ENCODE data around the gene BCAS3.
A peak's percentile ranks its signal among the peaks of the same experiment; 100 is the strongest.

BCAS3 gene

DNA sequence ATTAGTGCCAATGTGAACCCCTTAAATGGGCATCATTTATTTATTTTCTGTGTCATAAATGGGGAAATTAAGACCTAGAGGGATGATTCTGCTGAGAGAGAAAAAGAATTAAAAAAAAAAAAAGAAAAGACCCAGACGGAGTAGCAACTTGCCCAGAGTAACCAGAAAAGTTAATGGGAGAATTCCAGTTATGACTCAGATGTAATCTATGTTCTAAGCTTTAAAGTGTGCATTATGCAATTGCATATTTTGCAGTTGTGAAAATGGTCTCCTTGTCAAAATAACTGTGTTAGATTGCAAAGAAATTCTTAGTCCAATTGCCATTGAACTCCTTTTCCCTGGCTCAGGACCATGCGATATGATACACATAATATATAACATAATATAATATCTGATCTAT is 683.4 kb downstream of the BCAS3 start:
- H3K4me3 ChIP-seq (ENCODE audit: insufficient read depth in 1 of 2, low read depth in 1 of 2, low read length in 2 of 2): no peak overlapping the region
- no peak overlapping the region for H2BK5ac ChIP-seq (ENCODE audit: low read depth, low read length, poor library complexity, severe bottlenecking)
- H3K79me1 ChIP-seq (replicated peaks; ENCODE audit: low read length, poor library complexity, severe bottlenecking): no peaks in the 10 kb centered on the region
- H3K18ac ChIP-seq (ENCODE audit: low read depth in 1 of 2, low read length in 2 of 2): no peak overlapping the region
- 0% methylated on average over 1 of the region's 2 CpGs for WGBS
- no peak overlapping the region for H2BK15ac ChIP-seq (ENCODE audit: low read depth, poor library complexity, severe bottlenecking)
- no peak overlapping the region for H3K9ac ChIP-seq (ENCODE audit: low read length)
- H3K27me3 ChIP-seq (ENCODE audit: control insufficient read depth in 1 of 2, insufficient read depth in 1 of 2, low read length in 2 of 2): no peaks in the 10 kb centered on the region
- no peak overlapping the region for H3K14ac ChIP-seq (ENCODE audit: low read length in 2 of 2)
- H3K36me3 ChIP-seq (ENCODE audit: control insufficient read depth in 1 of 2, insufficient read depth in 2 of 2, low read depth in 1 of 2, low read length in 2 of 2): no peaks in the 10 kb centered on the region
- no peaks in the 10 kb centered on the region for H3K9me3 ChIP-seq (ENCODE audit: control insufficient read depth, low read length)
- H2AK5ac ChIP-seq (ENCODE audit: low read length, severe bottlenecking): no peak overlapping the region
- no peak overlapping the region for H3K4ac ChIP-seq (ENCODE audit: low read depth in 1 of 2, low read length in 2 of 2)
- H3K27ac ChIP-seq (ENCODE audit: low read length, poor library complexity, severe bottlenecking): no peak overlapping the region
- H4K8ac ChIP-seq (ENCODE audit: low read length): no peak overlapping the region
- H3K4me1 ChIP-seq (ENCODE audit: control insufficient read depth, insufficient read depth, low read depth, low read length): peaks cover 4% of the 10 kb centered on the region
- no peak overlapping the region for H3K23ac ChIP-seq (ENCODE audit: low read length in 2 of 2)
- DNase-seq: peak; percentile 78
- H3K4me2 ChIP-seq (ENCODE audit: low read length, poor library complexity, severe bottlenecking): no peak overlapping the region
- H2AFZ ChIP-seq (ENCODE audit: low read depth, low read length): no peak overlapping the region
- H2BK120ac ChIP-seq (ENCODE audit: low read depth, low read length): no peak overlapping the region
- no peak overlapping the region for H4K91ac ChIP-seq (ENCODE audit: low read length)
- H2BK12ac ChIP-seq (ENCODE audit: low read length in 2 of 2): no peak overlapping the region

GRCh38 chr17:61362396-61362795 is 684.7 kb downstream of the BCAS3 start:
- peaks cover 3% of the 10 kb centered on the region for H3K4me1 ChIP-seq (ENCODE audit: control insufficient read depth, insufficient read depth, low read depth, low read length)
- 86% methylated on average over 5 of the region's 5 CpGs for WGBS

GRCh38 chr17:61362852-61363600 is 685.4 kb downstream of the BCAS3 start:
- no peak overlapping the region for H3K23ac ChIP-seq (ENCODE audit: low read length in 2 of 2)
- H3K27me3 ChIP-seq (ENCODE audit: control insufficient read depth in 1 of 2, insufficient read depth in 1 of 2, low read length in 2 of 2): no peaks in the 10 kb centered on the region
- no peak overlapping the region for H3K18ac ChIP-seq (ENCODE audit: low read depth in 1 of 2, low read length in 2 of 2)
- H4K8ac ChIP-seq (ENCODE audit: low read length): no peak overlapping the region
- no peaks in the 10 kb centered on the region for H3K9me3 ChIP-seq (ENCODE audit: control insufficient read depth, low read length)
- no peak overlapping the region for H3K9ac ChIP-seq (ENCODE audit: low read length)
- no peak overlapping the region for H2BK5ac ChIP-seq (ENCODE audit: low read depth, low read length, poor library complexity, severe bottlenecking)
- 95% methylated on average over 7 of the region's 9 CpGs for WGBS
- no peak overlapping the region for H3K27ac ChIP-seq (ENCODE audit: low read length, poor library complexity, severe bottlenecking)
- H2AFZ ChIP-seq (ENCODE audit: low read depth, low read length): no peak overlapping the region
- no peak overlapping the region for H2BK120ac ChIP-seq (ENCODE audit: low read depth, low read length)
- H3K14ac ChIP-seq (ENCODE audit: low read length in 2 of 2): no peak overlapping the region
- no peaks in the 10 kb centered on the region for H3K79me1 ChIP-seq (replicated peaks; ENCODE audit: low read length, poor library complexity, severe bottlenecking)
- no peak overlapping the region for H2BK12ac ChIP-seq (ENCODE audit: low read length in 2 of 2)
- H2BK15ac ChIP-seq (ENCODE audit: low read depth, poor library complexity, severe bottlenecking): no peak overlapping the region
- no peak overlapping the region for H3K4me3 ChIP-seq (ENCODE audit: insufficient read depth in 1 of 2, low read depth in 1 of 2, low read length in 2 of 2)
- H3K4ac ChIP-seq (ENCODE audit: low read depth in 1 of 2, low read length in 2 of 2): no peak overlapping the region
- H3K36me3 ChIP-seq (ENCODE audit: control insufficient read depth in 1 of 2, insufficient read depth in 2 of 2, low read depth in 1 of 2, low read length in 2 of 2): peaks cover 0 to under 1% of the 10 kb centered on the region in 2 experiments
- H2AK5ac ChIP-seq (ENCODE audit: low read length, severe bottlenecking): no peak overlapping the region
- H3K4me2 ChIP-seq (ENCODE audit: low read length, poor library complexity, severe bottlenecking): no peak overlapping the region
- H4K91ac ChIP-seq (ENCODE audit: low read length): no peak overlapping the region
- peaks cover 4% of the 10 kb centered on the region for H3K4me1 ChIP-seq (ENCODE audit: control insufficient read depth, insufficient read depth, low read depth, low read length)
- DNase-seq: no peak

More at GRCh38 chr17:61362396-61362795, 684.7 kb downstream of the BCAS3 start:
- no peak overlapping the region for H2BK5ac ChIP-seq (ENCODE audit: low read depth, low read length, poor library complexity, severe bottlenecking)
- H3K23ac ChIP-seq (ENCODE audit: low read length in 2 of 2): no peak overlapping the region
- H3K4ac ChIP-seq (ENCODE audit: low read depth in 1 of 2, low read length in 2 of 2): no peak overlapping the region
- no peak for DNase-seq
- H3K36me3 ChIP-seq (ENCODE audit: control insufficient read depth in 1 of 2, insufficient read depth in 2 of 2, low read depth in 1 of 2, low read length in 2 of 2): no peaks in the 10 kb centered on the region
- H3K18ac ChIP-seq (ENCODE audit: low read depth in 1 of 2, low read length in 2 of 2): no peak overlapping the region
- H4K8ac ChIP-seq (ENCODE audit: low read length): no peak overlapping the region
- H3K27me3 ChIP-seq (ENCODE audit: control insufficient read depth in 1 of 2, insufficient read depth in 1 of 2, low read length in 2 of 2): no peaks in the 10 kb centered on the region
- H3K27ac ChIP-seq (ENCODE audit: low read length, poor library complexity, severe bottlenecking): no peak overlapping the region
- H2AK5ac ChIP-seq (ENCODE audit: low read length, severe bottlenecking): no peak overlapping the region
- H2BK15ac ChIP-seq (ENCODE audit: low read depth, poor library complexity, severe bottlenecking): no peak overlapping the region
- H2BK120ac ChIP-seq (ENCODE audit: low read depth, low read length): no peak overlapping the region
- no peaks in the 10 kb centered on the region for H3K79me1 ChIP-seq (replicated peaks; ENCODE audit: low read length, poor library complexity, severe bottlenecking)
- no peak overlapping the region for H3K14ac ChIP-seq (ENCODE audit: low read length in 2 of 2)
- no peak overlapping the region for H4K91ac ChIP-seq (ENCODE audit: low read length)
- H2BK12ac ChIP-seq (ENCODE audit: low read length in 2 of 2): peak overlapping the region; percentile 17 to 78
- no peak overlapping the region for H3K4me3 ChIP-seq (ENCODE audit: insufficient read depth in 1 of 2, low read depth in 1 of 2, low read length in 2 of 2)
- H3K4me2 ChIP-seq (ENCODE audit: low read length, poor library complexity, severe bottlenecking): no peak overlapping the region
- H3K9ac ChIP-seq (ENCODE audit: low read length): no peak overlapping the region
- H3K9me3 ChIP-seq (ENCODE audit: control insufficient read depth, low read length): no peaks in the 10 kb centered on the region
- H2AFZ ChIP-seq (ENCODE audit: low read depth, low read length): no peak overlapping the region

GRCh38 chr17:61363601-61364462 is 686.2 kb downstream of the BCAS3 start:
- DNase-seq: no peak
- Histone ChIP-seq H3K36me3 (ENCODE audit: control insufficient read depth in 1 of 2, insufficient read depth in 2 of 2, low read depth in 1 of 2, low read length in 2 of 2) (peaks cover 0 to 3% of the 10 kb centered on the region in 2 experiments), H2AK5ac (ENCODE audit: low read length, severe bottlenecking) (no peak overlapping the region), H3K14ac (ENCODE audit: low read length in 2 of 2) (no peak overlapping the region), H3K9ac (ENCODE audit: low read length) (no peak overlapping the region), H3K79me1 (replicated peaks; ENCODE audit: low read length, poor library complexity, severe bottlenecking) (no peaks in the 10 kb centered on the region), H3K27ac (ENCODE audit: low read length, poor library complexity, severe bottlenecking) (no peak overlapping the region), H2BK5ac (ENCODE audit: low read depth, low read length, poor library complexity, severe bottlenecking) (no peak overlapping the region), H2BK120ac (ENCODE audit: low read depth, low read length) (no peak overlapping the region), H2BK15ac (ENCODE audit: low read depth, poor library complexity, severe bottlenecking) (no peak overlapping the region), H3K4ac (ENCODE audit: low read depth in 1 of 2, low read length in 2 of 2) (no peak overlapping the region), H3K4me2 (ENCODE audit: low read length, poor library complexity, severe bottlenecking) (no peak overlapping the region), H3K4me3 (ENCODE audit: insufficient read depth in 1 of 2, low read depth in 1 of 2, low read length in 2 of 2) (no peak overlapping the region), H3K9me3 (ENCODE audit: control insufficient read depth, low read length) (no peaks in the 10 kb centered on the region), H4K91ac (ENCODE audit: low read length) (no peak overlapping the region), H3K4me1 (ENCODE audit: control insufficient read depth, insufficient read depth, low read depth, low read length) (peaks cover 4% of the 10 kb centered on the region), H3K18ac (ENCODE audit: low read depth in 1 of 2, low read length in 2 of 2) (peak overlapping the region in 1 of 2 experiments; percentile 6), H3K27me3 (ENCODE audit: control insufficient read depth in 1 of 2, insufficient read depth in 1 of 2, low read length in 2 of 2) (no peaks in the 10 kb centered on the region), H2BK12ac (ENCODE audit: low read length in 2 of 2) (peak overlapping the region in 1 of 2 experiments; percentile 23), H3K23ac (ENCODE audit: low read length in 2 of 2) (no peak overlapping the region), H2AFZ (ENCODE audit: low read depth, low read length) (no peak overlapping the region), H4K8ac (ENCODE audit: low read length) (no peak overlapping the region)
- 92% methylated on average over 13 of the region's 13 CpGs for WGBS

Data from mesenchymal stem cell (in vitro differentiated cells and primary cell).